GM23338 (cell line): ENCODE data around the gene ALB.

ENCODE experiments used
- CREB1 ChIP-seq: fragments of 250-450 bp; sonication (Bioruptor Pico); IDR thresholded peaks from 2 replicates; pipeline ENCODE4 v1.5.0; 2020; ENCODE audit warnings: low read depth, mild to moderate bottlenecking, moderate library complexity
- CTCF ChIP-seq, 2 experiments: fragments of 200-600 bp in 1 of 2; sonication (generic) in 1 of 2; conservative IDR thresholded peaks; 2 replicates each; pipeline versions ENCODE4 v1.5.1 to v1.6.1; 2016 to 2017; ENCODE audit warnings: antibody characterized with exemption in 2 of 2, low read depth in 2 of 2, mild to moderate bottlenecking in 2 of 2, moderate library complexity in 1 of 2
- ETS1 ChIP-seq: IDR thresholded peaks from 2 replicates; pipeline ENCODE4 v1.6.1; 2016; ENCODE audit warnings: antibody characterized with exemption
- EZH2 ChIP-seq: fragments of 200-600 bp; sonication (generic); IDR thresholded peaks from one replicate; pipeline ENCODE4 v1.8.0; 2017; ENCODE audit warnings: antibody characterized with exemption, mild to moderate bottlenecking, low read depth; ENCODE audit not compliant: unreplicated experiment
- EZH2phosphoT487 ChIP-seq: fragments of 200-600 bp; sonication (generic); IDR thresholded peaks from one replicate; pipeline ENCODE4 v1.8.1; 2018; ENCODE audit warnings: antibody characterized with exemption; ENCODE audit not compliant: unreplicated experiment
- JUNB ChIP-seq: IDR thresholded peaks from one replicate; pipeline ENCODE4 v1.6.1; 2016; ENCODE audit warnings: antibody characterized with exemption; ENCODE audit not compliant: unreplicated experiment
- NANOG ChIP-seq: IDR thresholded peaks from 2 replicates; pipeline ENCODE4 v1.6.1; 2016; ENCODE audit warnings: antibody characterized with exemption, borderline replicate concordance
- POLR2AphosphoS5 ChIP-seq: IDR thresholded peaks from 2 replicates; pipeline ENCODE4 v1.6.1; 2016; ENCODE audit warnings: antibody characterized with exemption, low read depth
- REST ChIP-seq: IDR thresholded peaks from one replicate; pipeline ENCODE4 v1.6.1; 2018; ENCODE audit warnings: antibody characterized with exemption; ENCODE audit not compliant: unreplicated experiment

- TF ChIP-seq EZH2phosphoT487 (no peak), CREB1 (CRISPR knock-in tag) (no peak), REST (no peak), CTCF (conservative IDR thresholded peaks at IDR 0.05; ENCODE audit: low read depth in 2 of 2) (no peak), POLR2AphosphoS5 (no peak), EZH2 (no peak), ETS1 (no peak), NANOG (no peak), JUNB (no peak)
Observed at GRCh38 chr4:73392936-73393335, 11.2 kb upstream of the ALB start.
